ENCODE measurements around the gene DFFB. TPM values are rescaled to one million over a fixed set of nuclear protein-coding genes. Genes with fewer than 3 reads are reported as not detected.
A peak's percentile ranks its signal among the peaks of the same experiment; 100 is the strongest.

The DFFB gene
- total and polyA plus RNA-seq, 2 of the 4 experiments (the other 2 are of a cell fraction), result 6.5 to 7.3 TPM

DNA sequence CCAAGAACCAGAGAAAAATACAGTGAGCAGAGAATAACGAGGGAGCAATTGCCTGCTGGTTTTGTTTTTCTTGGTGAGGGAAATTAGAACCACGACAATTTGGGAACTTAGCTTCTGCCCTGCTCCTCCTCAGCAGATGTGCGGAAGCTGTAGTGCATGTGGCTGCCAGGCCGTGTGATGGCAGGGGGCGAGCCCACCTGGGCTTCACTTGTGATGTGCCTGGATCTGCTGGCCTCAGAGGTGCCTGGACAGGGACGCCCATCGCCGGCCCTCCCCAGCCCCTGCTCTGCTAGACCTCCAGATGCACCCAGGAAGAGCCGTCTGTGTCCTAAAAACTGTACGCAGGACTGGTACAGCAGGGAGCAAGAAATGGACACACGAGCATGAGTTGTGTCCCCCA, 71.3 kb downstream of the DFFB start:
- Histone ChIP-seq H3K23ac (ENCODE audit: low read depth, low read length) (no peak overlapping the region), H3K4me3 (ENCODE audit: insufficient read depth, low read depth, low read length) (no peak overlapping the region), H4K91ac (ENCODE audit: insufficient read depth, low read depth, low read length) (no peak overlapping the region), H4K5ac (ENCODE audit: low read depth, low read length) (no peak overlapping the region), H2BK15ac (ENCODE audit: low read depth, low read length) (no peak overlapping the region), H3K56ac (ENCODE audit: extremely low read depth, insufficient read depth, low read length) (no peak overlapping the region), H3K9me1 (ENCODE audit: insufficient read depth, low read length) (no peaks in the 10 kb centered on the region), H3K27me3 (ENCODE audit: control insufficient read depth, insufficient read depth, low read length) (no peaks in the 10 kb centered on the region), H2AK5ac (ENCODE audit: low read depth, low read length) (no peak overlapping the region), H3K36me3 (ENCODE audit: control insufficient read depth, insufficient read depth, low read length) (no peaks in the 10 kb centered on the region), H3K9ac (ENCODE audit: low read depth, low read length) (no peak overlapping the region), H4K8ac (ENCODE audit: low read depth in 2 of 2, low read length in 2 of 2) (no peak overlapping the region), H2BK20ac (ENCODE audit: low read depth, low read length) (no peak overlapping the region), H2BK5ac (ENCODE audit: low read depth, low read length, poor library complexity, severe bottlenecking) (no peak overlapping the region), H2AFZ (replicated peaks; ENCODE audit: low read length, poor library complexity) (peak overlapping the region; percentile 51), H3K4me1 (ENCODE audit: control insufficient read depth, insufficient read depth, low read length) (no peaks in the 10 kb centered on the region), H3K4ac (ENCODE audit: low read depth, low read length) (no peak overlapping the region), H3K79me1 (ENCODE audit: low read depth in 1 of 2, low read length in 2 of 2) (no peaks in the 10 kb centered on the region), H4K20me1 (ENCODE audit: insufficient read depth, low read length) (no peaks in the 10 kb centered on the region), H3K9me3 (ENCODE audit: control insufficient read depth, insufficient read depth, low read length) (peaks cover 16% of the 10 kb centered on the region; the same call in 1 of the 2 replicates), H3K18ac (ENCODE audit: low read depth, low read length) (no peak overlapping the region), H2AK9ac (replicated peaks; ENCODE audit: low read depth, low read length, poor library complexity) (no peak overlapping the region), H3K4me2 (ENCODE audit: low read depth, low read length) (no peak overlapping the region), H3K14ac (replicated peaks; ENCODE audit: low read depth, low read length) (no peak overlapping the region), H3K27ac (ENCODE audit: insufficient read depth, low read length) (no peak overlapping the region), H2BK120ac (ENCODE audit: low read depth, low read length) (no peak overlapping the region)
- in situ Hi-C loops (cut with MboI; ENCODE audit: low sequenced_read_pairs) (no loop called here), intact Hi-C loops (cut with micrococcal nuclease) (no loop called here), dilution Hi-C loops (cut with HindIII; ENCODE audit: low sequenced_read_pairs, unreplicated experiment) (no loop called here)
- 40% methylated on average over 1 of the region's 11 CpGs; no CpG with 5 or more reads in 1 of the 2 experiments for WGBS, 2 experiments (ENCODE audit: extremely low coverage in 2 of 2, insufficient read length in 1 of 2)
- BruUV-seq (replicated peaks), result no TSS peak
- no peak for TF ChIP-seq MAFK (IDR thresholded peaks at IDR 0.05; ENCODE audit: low read depth, low read length)
- no peak for TF ChIP-seq RAD21 (IDR thresholded peaks at IDR 0.05; ENCODE audit: low read length)
- no peak for TF ChIP-seq CHD1 (IDR thresholded peaks at IDR 0.05; ENCODE audit: low read depth, low read length)
- TF ChIP-seq, protein P1, sequence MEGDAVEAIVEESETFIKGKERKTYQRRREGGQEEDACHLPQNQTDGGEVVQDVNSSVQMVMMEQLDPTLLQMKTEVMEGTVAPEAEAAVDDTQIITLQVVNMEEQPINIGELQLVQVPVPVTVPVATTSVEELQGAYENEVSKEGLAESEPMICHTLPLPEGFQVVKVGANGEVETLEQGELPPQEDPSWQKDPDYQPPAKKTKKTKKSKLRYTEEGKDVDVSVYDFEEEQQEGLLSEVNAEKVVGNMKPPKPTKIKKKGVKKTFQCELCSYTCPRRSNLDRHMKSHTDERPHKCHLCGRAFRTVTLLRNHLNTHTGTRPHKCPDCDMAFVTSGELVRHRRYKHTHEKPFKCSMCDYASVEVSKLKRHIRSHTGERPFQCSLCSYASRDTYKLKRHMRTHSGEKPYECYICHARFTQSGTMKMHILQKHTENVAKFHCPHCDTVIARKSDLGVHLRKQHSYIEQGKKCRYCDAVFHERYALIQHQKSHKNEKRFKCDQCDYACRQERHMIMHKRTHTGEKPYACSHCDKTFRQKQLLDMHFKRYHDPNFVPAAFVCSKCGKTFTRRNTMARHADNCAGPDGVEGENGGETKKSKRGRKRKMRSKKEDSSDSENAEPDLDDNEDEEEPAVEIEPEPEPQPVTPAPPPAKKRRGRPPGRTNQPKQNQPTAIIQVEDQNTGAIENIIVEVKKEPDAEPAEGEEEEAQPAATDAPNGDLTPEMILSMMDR (conservative IDR thresholded peaks at IDR 0.05; ENCODE audit: low read depth, low read length), result no peak
- no peak for TF ChIP-seq SMC3 (IDR thresholded peaks at IDR 0.05; ENCODE audit: low read depth, low read length)
- no peak for ATAC-seq (ENCODE audit: low read depth)
- ChIA-PET POLR2A (ENCODE audit: unreplicated experiment) (no interaction called here), CTCF (no interaction called here)
- DNase-seq, result no peak
